H9 (cell line): ENCODE data around the gene BOD1L1. TPM values are rescaled to one million over a fixed set of nuclear protein-coding genes. Genes with fewer than 3 reads are reported as not detected.

ENCODE experiments used
- DNase-seq: peaks from one replicate; pipeline ENCODE4 v3.0.0-alpha.2; 2017
- H2AFZ ChIP-seq: one replicate; pipeline ENCODE4 v1.6.1; 2013; ENCODE audit warnings: mild to moderate bottlenecking, low read length, control low read depth, moderate library complexity
- H2AK5ac ChIP-seq: 2 replicates; pipeline ENCODE4 v1.6.1; 2013; ENCODE audit warnings: low read length, control low read depth, mixed read lengths; ENCODE audit not compliant: insufficient read length
- H2BK120ac ChIP-seq: one replicate; pipeline ENCODE4 v1.6.1; 2013; ENCODE audit warnings: low read depth, mild to moderate bottlenecking, low read length, control low read depth, inconsistent platforms; ENCODE audit not compliant: poor library complexity, severe bottlenecking
- H2BK12ac ChIP-seq: 2 replicates; pipeline ENCODE4 v1.6.1; 2013; ENCODE audit warnings: low read length, control low read depth, mixed read lengths, low read depth; ENCODE audit not compliant: insufficient read length
- H2BK15ac ChIP-seq: 2 replicates; pipeline ENCODE4 v1.6.1; 2013; ENCODE audit warnings: low read depth, low read length, control low read depth
- H2BK20ac ChIP-seq: one replicate; pipeline ENCODE4 v1.6.1; 2013; ENCODE audit warnings: low read depth, mild to moderate bottlenecking, low read length, control low read depth, inconsistent platforms; ENCODE audit not compliant: poor library complexity, severe bottlenecking
- H2BK5ac ChIP-seq: 2 replicates; pipeline ENCODE4 v1.6.1; 2013; ENCODE audit warnings: low read length, control low read depth, mixed read lengths; ENCODE audit not compliant: insufficient read length
- H3K14ac ChIP-seq: 2 replicates; pipeline ENCODE4 v1.6.1; 2013; ENCODE audit warnings: low read length, control low read depth; ENCODE audit not compliant: insufficient read depth
- H3K18ac ChIP-seq: 2 replicates; pipeline ENCODE4 v1.6.1; 2013; ENCODE audit warnings: low read depth, mild to moderate bottlenecking, mixed read lengths, low read length, control low read depth; ENCODE audit not compliant: insufficient read length
- H3K23ac ChIP-seq: 2 replicates; pipeline ENCODE4 v1.6.1; 2013; ENCODE audit warnings: low read length, control low read depth, mixed read lengths, low read depth; ENCODE audit not compliant: insufficient read length
- H3K23me2 ChIP-seq: 2 replicates; pipeline ENCODE4 v1.6.1; 2013; ENCODE audit warnings: low read depth, mild to moderate bottlenecking, mixed read lengths, low read length, control low read depth; ENCODE audit not compliant: insufficient read length, poor library complexity, severe bottlenecking
- H3K27ac ChIP-seq: 2 replicates; pipeline ENCODE4 v1.5.1; 2013; ENCODE audit warnings: low read length, control low read depth, mixed read lengths, low read depth; ENCODE audit not compliant: insufficient read length
- H3K27me3 ChIP-seq: 2 replicates; pipeline ENCODE4 v1.6.1; 2013; ENCODE audit warnings: low read length, control low read depth, inconsistent platforms; ENCODE audit not compliant: insufficient read depth
- H3K4ac ChIP-seq: 2 replicates; pipeline ENCODE4 v1.6.1; 2013; ENCODE audit warnings: low read depth, mild to moderate bottlenecking, control low read depth, inconsistent platforms, low read length, moderate library complexity
- H3K4me1 ChIP-seq: 2 replicates; pipeline ENCODE4 v1.6.1; 2013; ENCODE audit warnings: low read length, control low read depth, inconsistent platforms; ENCODE audit not compliant: insufficient read depth
- H3K4me2 ChIP-seq: 2 replicates; pipeline ENCODE4 v1.6.1; 2013; ENCODE audit warnings: low read length, control low read depth, mixed read lengths; ENCODE audit not compliant: insufficient read length, insufficient read depth
- H3K56ac ChIP-seq: 2 replicates; pipeline ENCODE4 v1.6.1; 2013; ENCODE audit warnings: low read depth, mild to moderate bottlenecking, mixed read lengths, low read length, control low read depth; ENCODE audit not compliant: insufficient read length
- H3K79me1 ChIP-seq: 2 replicates; pipeline ENCODE4 v1.6.1; 2013; ENCODE audit warnings: low read depth, mild to moderate bottlenecking, moderate library complexity, low read length, control low read depth, inconsistent platforms; ENCODE audit not compliant: insufficient read depth, poor library complexity, severe bottlenecking
- H3K79me2 ChIP-seq: 2 replicates; pipeline ENCODE4 v1.6.1; 2013; ENCODE audit warnings: low read length, control low read depth, inconsistent platforms; ENCODE audit not compliant: insufficient read depth
- H3K9ac ChIP-seq: 2 replicates; pipeline ENCODE4 v1.6.1; 2013; ENCODE audit warnings: low read length, control low read depth, mixed read lengths; ENCODE audit not compliant: insufficient read length; ENCODE audit errors: extremely low read depth
- H3K9me3 ChIP-seq: one replicate; pipeline ENCODE4 v1.6.1; 2013; ENCODE audit warnings: low read depth, low read length, inconsistent platforms; ENCODE audit not compliant: control insufficient read depth
- H3T11ph ChIP-seq: one replicate; pipeline ENCODE4 v1.6.1; 2013; ENCODE audit warnings: mild to moderate bottlenecking, low read length, control low read depth, inconsistent platforms
- H4K20me1 ChIP-seq: one replicate; pipeline ENCODE4 v1.6.1; 2013; ENCODE audit not compliant: control insufficient read depth, insufficient read length, insufficient read depth
- H4K5ac ChIP-seq: 2 replicates; pipeline ENCODE4 v1.6.1; 2013; ENCODE audit warnings: low read depth, mild to moderate bottlenecking, mixed read lengths, low read length, control low read depth; ENCODE audit not compliant: insufficient read length
- H4K8ac ChIP-seq: replicated peaks from 2 replicates; pipeline ENCODE4 v1.6.1; 2013; ENCODE audit warnings: low read length, control low read depth, mixed read lengths, low read depth; ENCODE audit not compliant: insufficient read length
- H4K91ac ChIP-seq: 2 replicates; pipeline ENCODE4 v1.6.1; 2013; ENCODE audit warnings: low read depth, mild to moderate bottlenecking, moderate library complexity, mixed read lengths, low read length, control low read depth; ENCODE audit not compliant: insufficient read length
- H3K27ac Mint-ChIP-seq, 3 experiments: 2 replicates in 2 of 3; 3 replicates in 1 of 3; pipeline ENCODE4 v1.8.0; 2020 to 2021; ENCODE audit warnings: mixed read lengths in 3 of 3, mild to moderate bottlenecking in 1 of 3, moderate library complexity in 1 of 3
- H3K27me3 Mint-ChIP-seq: 2 replicates; pipeline ENCODE4 v1.8.0; 2021; ENCODE audit warnings: low read depth, mild to moderate bottlenecking, moderate library complexity, mixed read lengths
- H3K36me3 Mint-ChIP-seq, 3 experiments: 2 replicates in 2 of 3; 3 replicates in 1 of 3; pipeline ENCODE4 v1.8.0; 2020 to 2021; ENCODE audit warnings: low read depth in 3 of 3, mixed read lengths in 3 of 3; ENCODE audit not compliant: insufficient read depth in 1 of 3
- H3K4me1 Mint-ChIP-seq, 2 experiments: 2 replicates each; pipeline ENCODE4 v1.8.0; 2020; ENCODE audit warnings: mixed read lengths in 2 of 2
- H3K4me3 Mint-ChIP-seq, 2 experiments: 2 replicates in 1 of 2; 3 replicates in 1 of 2; pipeline ENCODE4 v1.8.0; 2020 to 2021; ENCODE audit warnings: mild to moderate bottlenecking in 2 of 2, mixed read lengths in 2 of 2, moderate library complexity in 1 of 2
- H3K9me3 Mint-ChIP-seq, 2 experiments: 2 replicates in 1 of 2; 3 replicates in 1 of 2; pipeline ENCODE4 v1.8.0; 2020; ENCODE audit warnings: mild to moderate bottlenecking in 2 of 2, mixed read lengths in 2 of 2, moderate library complexity in 1 of 2
- CTCF ChIP-seq: fragments of 200-600 bp; sonication (generic); conservative IDR thresholded peaks from 3 replicates; pipeline ENCODE4 v1.8.0; 2021; ENCODE audit warnings: antibody characterized with exemption, mild to moderate bottlenecking
- WGBS: extraction: QIAGEN DNeasy Blood & Tissue Kit; methylation state at CpG from one replicate; pipeline ENCODE4 v1.1.7; 2013; ENCODE audit warnings: missing lambda C conversion rate, low lambda C conversion rate, mixed read lengths; ENCODE audit not compliant: insufficient read length; ENCODE audit errors: extremely low coverage; 5-methylcytosine and 5-hydroxymethylcytosine counted together
- total RNA-seq: library from RNA; stranded (reverse); gene quantifications from 2 replicates; pipeline ENCODE4 v1.2.1, GENCODE V29; 2021

The BOD1L1 gene
- total RNA-seq, 1 experiment from 2014 or later = 37.8 TPM

- Histone ChIP-seq H3K23me2 (peaks cover 7% of the 10 kb centered on the region), H2BK15ac (no peak overlapping the region), H3K4me2 (peak overlapping the region; percentile 3), H3K9me3 (peaks cover 8% of the 10 kb centered on the region), H3K27me3 (peaks cover 83% of the 10 kb centered on the region), H4K20me1 (no peaks in the 10 kb centered on the region), H2AFZ (no peak overlapping the region), H2BK120ac (no peak overlapping the region), H3K14ac (no peak overlapping the region), H3K18ac (no peak overlapping the region), H3T11ph (no peak overlapping the region), H3K56ac (no peak overlapping the region), H2BK5ac (no peak overlapping the region), H2BK20ac (no peak overlapping the region), H4K5ac (no peak overlapping the region), H4K91ac (no peak overlapping the region), H2BK12ac (no peak overlapping the region), H2AK5ac (no peak overlapping the region), H3K9ac (no peak overlapping the region), H3K4ac (no peak overlapping the region), H3K79me1 (no peaks in the 10 kb centered on the region), H3K23ac (no peak overlapping the region), H3K4me1 (no peaks in the 10 kb centered on the region; the same call in 1 of the 2 replicates), H3K79me2 (no peaks in the 10 kb centered on the region), H3K27ac (no peak overlapping the region), H4K8ac (no peak overlapping the region)
- DNase-seq = no peak
- WGBS = no CpG with 5 or more reads among the region's 36 CpGs
- peaks cover 11 to 13% (median 12%) of the 10 kb centered on the region in 3 experiments for H3K36me3 Mint-ChIP-seq
- H3K9me3 Mint-ChIP-seq = peaks cover 10 to 15% of the 10 kb centered on the region in 2 experiments
- peak overlapping the region in 1 of 2 experiments; percentile 68; a peak in 1 of 5 replicates for H3K4me3 Mint-ChIP-seq
- no peak overlapping the region for H3K27ac Mint-ChIP-seq
- no peak for TF ChIP-seq CTCF
- peaks cover 17 to 26% of the 10 kb centered on the region in 2 experiments for H3K4me1 Mint-ChIP-seq
- peaks cover 88% of the 10 kb centered on the region for H3K27me3 Mint-ChIP-seq
These were observed 102.9 kb downstream of the BOD1L1 start for GRCh38 chr4:13524504-13525243.
